SK-N-MC (cell line): ENCODE results near the gene CPTP.

Experiments
- EZH2 ChIP-seq: fragments of 200-600 bp; sonication (generic); IDR thresholded peaks from one replicate; pipeline ENCODE4 v1.6.1; 2017; ENCODE audit warnings: antibody characterized with exemption
- FOXP2 ChIP-seq: optimal IDR thresholded peaks from 2 replicates; pipeline ENCODE3; 2011; ENCODE audit warnings: mild to moderate bottlenecking, moderate library complexity; ENCODE audit not compliant: insufficient read depth; ENCODE audit errors: extremely low read length, control extremely low read depth
- POLR2AphosphoS5 ChIP-seq: IDR thresholded peaks from 2 replicates; pipeline ENCODE4 v1.6.1; 2012; ENCODE audit warnings: mild to moderate bottlenecking, low read depth, low read length, borderline replicate concordance

DNA sequence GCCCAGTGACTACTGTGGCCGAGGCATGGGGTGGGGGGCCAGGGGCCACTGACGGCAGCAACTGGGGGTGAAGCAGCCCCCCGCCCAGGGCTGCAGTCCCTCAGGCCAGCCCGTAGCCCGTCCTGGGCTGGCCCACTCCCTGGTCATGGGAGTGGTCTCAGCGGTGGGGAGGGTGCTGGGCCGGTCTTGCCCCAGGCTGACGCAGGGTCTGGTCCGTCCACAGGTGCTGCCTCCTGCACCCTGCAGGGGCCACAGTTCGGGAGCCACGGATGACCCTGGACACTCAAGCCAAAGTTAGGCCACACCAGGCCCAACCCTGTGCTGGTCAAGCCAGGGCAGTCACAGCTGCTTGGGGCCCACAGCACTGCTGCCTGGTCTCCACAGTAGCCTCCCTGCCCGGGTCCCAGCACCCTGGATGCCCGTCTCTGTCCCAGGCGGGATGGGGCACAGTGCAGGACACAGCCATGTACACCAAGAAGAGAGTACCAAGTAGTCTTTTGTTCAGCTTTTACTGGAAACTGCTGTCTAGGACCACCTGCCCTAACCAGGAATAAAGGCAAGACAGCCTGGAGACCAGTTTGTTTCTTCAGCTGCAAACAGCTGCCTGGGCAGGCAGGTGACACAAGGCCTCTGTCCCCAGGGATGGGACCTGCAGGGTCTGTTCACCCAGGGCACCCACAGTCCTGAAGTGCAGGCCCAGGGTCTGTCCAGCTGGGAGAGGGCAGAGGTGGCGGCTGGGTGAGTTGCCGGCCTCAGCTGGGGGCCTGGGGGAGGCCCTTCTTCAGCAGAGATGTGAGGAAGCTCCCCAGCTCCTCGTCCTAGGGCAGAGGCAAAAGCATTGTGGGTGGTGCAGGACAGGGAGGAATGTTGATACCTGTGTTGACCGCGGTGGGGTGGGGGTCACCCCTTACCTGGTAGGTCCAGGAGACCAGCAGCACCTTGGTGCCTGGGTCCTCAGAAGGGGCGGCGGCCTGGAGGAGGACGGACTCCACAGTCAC lies 13.2 kb upstream of the CPTP start:
- TF ChIP-seq EZH2 (no peak), POLR2AphosphoS5 (peak; percentile 55; the same call in 1 of the 2 replicates), FOXP2 (no peak)
